Glutamatergic neuron (in vitro differentiated cells): ENCODE measurements around the gene SLC38A4. TPM values are rescaled to one million over a fixed set of nuclear protein-coding genes. Genes with fewer than 3 reads are reported as not detected.
"Not testable (repeated sequence)": the region's sequence is repeated elsewhere in the genome, so short reads cannot be mapped to it uniquely, and the experiment has no call there.

ENCODE experiments used
- DNase-seq: peaks from one replicate; pipeline ENCODE4 v3.0.0; 2022
- H3K27ac Mint-ChIP-seq: one replicate; pipeline ENCODE4 v1.8.0; 2020; ENCODE audit warnings: mild to moderate bottlenecking, mixed read lengths, inconsistent platforms; ENCODE audit not compliant: unreplicated experiment
- H3K27me3 Mint-ChIP-seq: one replicate; pipeline ENCODE4 v1.8.0; 2020; ENCODE audit warnings: mild to moderate bottlenecking, moderate library complexity, mixed read lengths, inconsistent platforms; ENCODE audit not compliant: unreplicated experiment
- H3K36me3 Mint-ChIP-seq: one replicate; pipeline ENCODE4 v1.8.0; 2020; ENCODE audit warnings: mild to moderate bottlenecking, mixed read lengths, inconsistent platforms; ENCODE audit not compliant: unreplicated experiment
- H3K4me1 Mint-ChIP-seq: one replicate; pipeline ENCODE4 v1.8.0; 2020; ENCODE audit warnings: mild to moderate bottlenecking, low read depth, mixed read lengths, inconsistent platforms; ENCODE audit not compliant: unreplicated experiment
- H3K4me3 Mint-ChIP-seq: one replicate; pipeline ENCODE4 v1.8.0; 2020; ENCODE audit warnings: mild to moderate bottlenecking, mixed read lengths, inconsistent platforms; ENCODE audit not compliant: unreplicated experiment
- H3K9me3 Mint-ChIP-seq: one replicate; pipeline ENCODE4 v1.8.0; 2020; ENCODE audit warnings: mild to moderate bottlenecking, moderate library complexity, mixed read lengths, inconsistent platforms; ENCODE audit not compliant: unreplicated experiment
- CTCF ChIP-seq: fragments of 200-600 bp; sonication (generic); IDR thresholded peaks from one replicate; pipeline ENCODE4 v1.5.0; 2021; ENCODE audit not compliant: partially characterized antibody, unreplicated experiment
- total RNA-seq: library from RNA; stranded (reverse); fragmentation: NEBNext Ultra II Directional; extraction: Animal tissue kit (Norgen Biotek cat#: 25700); gene quantifications from one replicate; pipeline ENCODE4 v1.2.1, GENCODE V29; 2021; ENCODE audit not compliant: unreplicated experiment

Gene SLC38A4
- total RNA-seq, 1 donor from 2014 or later: 0.98 TPM

GRCh38 chr12:46744283-46744682, 81.5 kb downstream of the SLC38A4 start:
- Mint-ChIP-seq H3K4me3 (no peak overlapping the region), H3K4me1 (no peaks in the 10 kb centered on the region), H3K27ac (no peak overlapping the region), H3K36me3 (no peaks in the 10 kb centered on the region), H3K27me3 (no peaks in the 10 kb centered on the region), H3K9me3 (peaks cover 3% of the 10 kb centered on the region)
- DNase-seq: no peak
- TF ChIP-seq CTCF: no peak

- Mint-ChIP-seq H3K4me3 (no peak overlapping the region), H3K27ac (no peak overlapping the region), H3K4me1 (no peaks in the 10 kb centered on the region), H3K36me3 (no peaks in the 10 kb centered on the region), H3K9me3 (peaks cover 4% of the 10 kb centered on the region), H3K27me3 (no peaks in the 10 kb centered on the region)
- no peak for DNase-seq
- no peak for TF ChIP-seq CTCF
These were observed 82.3 kb downstream of the SLC38A4 start for GRCh38 chr12:46743456-46743855.

GRCh38 chr12:46742271-46742670, 83.5 kb downstream of the SLC38A4 start:
- H3K9me3 Mint-ChIP-seq, H3K4me3 Mint-ChIP-seq, H3K4me1 Mint-ChIP-seq, H3K27ac Mint-ChIP-seq, H3K27me3 Mint-ChIP-seq, H3K36me3 Mint-ChIP-seq, DNase-seq: not testable (repeated sequence)

- H3K9me3 Mint-ChIP-seq: peaks cover 3% of the 10 kb centered on the region
- no peak overlapping the region for H3K27ac Mint-ChIP-seq
- no peak overlapping the region for H3K4me3 Mint-ChIP-seq
- TF ChIP-seq CTCF: no peak
- no peaks in the 10 kb centered on the region for H3K27me3 Mint-ChIP-seq
- H3K36me3 Mint-ChIP-seq: peaks cover 20% of the 10 kb centered on the region
- peaks cover 3% of the 10 kb centered on the region for H3K4me1 Mint-ChIP-seq
- DNase-seq: no peak
These were observed 100.5 kb downstream of the SLC38A4 start for GRCh38 chr12:46725332-46725731.

DNA sequence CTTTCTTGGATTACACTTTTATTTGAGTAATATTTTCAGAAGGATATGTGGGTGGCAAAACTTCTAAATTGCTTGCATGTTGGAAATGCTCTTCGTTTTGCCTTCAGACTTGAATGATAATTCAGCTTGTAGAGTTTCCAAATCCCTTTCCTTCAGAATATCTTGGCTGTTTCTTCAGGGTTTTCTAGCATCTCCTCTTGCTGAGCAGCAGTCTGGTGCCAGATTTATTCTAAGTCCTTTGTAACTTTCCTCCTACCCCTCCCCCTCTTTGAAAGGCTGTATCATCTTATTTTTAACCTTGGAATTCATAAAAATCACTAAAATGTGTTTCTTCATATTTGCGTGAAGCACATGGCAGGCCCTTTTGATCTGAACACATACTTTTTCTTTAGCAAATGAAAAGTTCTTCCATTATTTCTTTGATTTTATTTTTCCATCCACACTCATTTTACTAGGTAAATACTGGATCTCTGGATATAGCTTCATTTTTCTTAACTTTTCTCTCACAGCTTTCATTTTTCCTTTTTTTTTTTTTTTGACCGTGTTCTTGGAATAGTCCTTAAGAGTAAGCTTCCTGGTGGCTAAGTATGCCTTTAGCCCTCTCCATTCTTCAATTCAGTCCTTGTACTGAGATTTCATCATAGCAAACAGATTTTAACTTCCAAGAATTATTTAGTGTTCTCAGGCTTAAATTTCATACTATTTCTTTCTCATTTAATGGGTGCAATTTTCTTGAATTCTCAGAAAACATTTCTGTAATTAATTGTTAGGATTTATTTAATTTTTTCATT, 102.0 kb downstream of the SLC38A4 start:
- H3K4me1 Mint-ChIP-seq: peaks cover 3% of the 10 kb centered on the region
- peaks cover 16% of the 10 kb centered on the region for H3K36me3 Mint-ChIP-seq
- no peak overlapping the region for H3K4me3 Mint-ChIP-seq
- no peak for TF ChIP-seq CTCF
- no peaks in the 10 kb centered on the region for H3K27me3 Mint-ChIP-seq
- H3K9me3 Mint-ChIP-seq: peaks cover 3% of the 10 kb centered on the region
- no peak overlapping the region for H3K27ac Mint-ChIP-seq
- DNase-seq: no peak
